ENCODE measurements around the gene DTNB.

The DTNB gene

DNA sequence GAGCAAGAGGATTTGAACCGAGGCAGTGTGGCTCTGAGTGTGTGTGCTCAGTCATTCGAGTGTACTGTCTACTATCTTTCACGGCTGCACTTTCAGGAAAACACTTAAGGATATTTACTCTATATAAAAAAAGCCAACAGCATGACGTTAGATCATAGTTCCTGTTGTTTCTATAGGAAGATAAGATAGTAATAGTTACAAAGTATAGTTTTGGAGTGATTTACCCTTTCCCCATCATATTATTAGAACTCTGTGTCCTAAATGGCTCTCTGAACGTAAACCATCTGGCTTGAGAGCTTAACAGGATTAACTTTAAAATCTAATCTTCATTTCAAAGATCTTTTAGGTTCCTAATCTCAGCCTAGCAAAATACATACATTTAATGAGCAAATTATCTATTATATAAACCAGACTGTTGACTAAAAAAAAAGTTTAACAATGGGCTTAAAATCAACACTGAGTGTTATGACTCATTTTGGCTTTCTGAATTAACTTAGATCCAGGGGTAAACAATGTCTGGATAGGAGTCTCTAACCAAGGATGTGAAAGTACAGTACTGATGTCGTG, 181.3 kb downstream of the DTNB start:
- H3K9me3 ChIP-seq (ENCODE audit: insufficient read depth, low read depth, low read length), result no peaks in the 10 kb centered on the region
- H3K4me3 ChIP-seq (ENCODE audit: low read length), result no peak overlapping the region
- no peak overlapping the region for H3K27ac ChIP-seq (ENCODE audit: low read length)
- no peaks in the 10 kb centered on the region for H3K27me3 ChIP-seq (ENCODE audit: insufficient read depth, low read length)
- no peak overlapping the region for H3K9ac ChIP-seq (ENCODE audit: low read depth, low read length)
- H3K4me1 ChIP-seq (ENCODE audit: insufficient read depth, low read length), result 0 out of 2 replicates have a peak, but pooled peaks cover 2% of the 10 kb centered on the region
- H3K36me3 ChIP-seq (ENCODE audit: insufficient read depth, low read depth, low read length), result no peaks in the 10 kb centered on the region

DNA sequence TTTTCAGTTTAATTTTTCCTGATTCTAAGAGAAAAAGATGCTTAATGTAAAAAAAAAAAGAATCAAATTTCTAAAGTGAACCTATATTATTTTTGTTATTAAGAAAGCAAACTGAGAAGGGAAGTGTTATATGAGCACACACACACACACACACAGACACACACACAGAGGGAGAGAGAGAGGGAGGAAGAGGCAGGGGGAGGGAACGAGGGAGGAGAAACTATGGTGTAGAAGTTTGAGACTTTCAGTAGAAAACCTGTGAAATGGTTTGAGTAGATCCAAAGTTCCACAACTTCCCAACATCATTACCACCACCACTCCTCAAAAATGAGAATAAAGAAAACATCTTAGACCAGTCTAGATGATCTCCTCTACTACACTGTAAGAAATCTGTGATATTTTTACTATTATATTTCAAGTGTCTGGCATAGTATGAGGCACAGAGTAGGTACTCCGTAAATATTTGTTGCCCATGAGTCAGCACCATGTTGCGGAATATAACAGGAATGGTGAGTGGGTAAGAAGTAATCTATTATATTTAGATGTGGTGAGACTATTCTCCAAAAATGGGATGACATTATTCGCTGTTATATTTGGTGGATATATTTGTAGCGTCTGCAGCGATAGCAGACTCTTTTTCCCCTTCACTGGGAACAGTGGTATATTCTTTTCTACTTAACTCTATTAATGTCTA, 182.2 kb downstream of the DTNB start:
- no peaks in the 10 kb centered on the region for H3K36me3 ChIP-seq (ENCODE audit: insufficient read depth, low read depth, low read length)
- H3K27me3 ChIP-seq (ENCODE audit: insufficient read depth, low read length), result no peaks in the 10 kb centered on the region
- H3K9ac ChIP-seq (ENCODE audit: low read depth, low read length), result no peak overlapping the region
- 0 out of 2 replicates have a peak, but pooled peaks cover 2% of the 10 kb centered on the region for H3K4me1 ChIP-seq (ENCODE audit: insufficient read depth, low read length)
- no peak overlapping the region for H3K27ac ChIP-seq (ENCODE audit: low read length)
- H3K4me3 ChIP-seq (ENCODE audit: low read length), result no peak overlapping the region
- H3K9me3 ChIP-seq (ENCODE audit: insufficient read depth, low read depth, low read length), result no peaks in the 10 kb centered on the region

DNA sequence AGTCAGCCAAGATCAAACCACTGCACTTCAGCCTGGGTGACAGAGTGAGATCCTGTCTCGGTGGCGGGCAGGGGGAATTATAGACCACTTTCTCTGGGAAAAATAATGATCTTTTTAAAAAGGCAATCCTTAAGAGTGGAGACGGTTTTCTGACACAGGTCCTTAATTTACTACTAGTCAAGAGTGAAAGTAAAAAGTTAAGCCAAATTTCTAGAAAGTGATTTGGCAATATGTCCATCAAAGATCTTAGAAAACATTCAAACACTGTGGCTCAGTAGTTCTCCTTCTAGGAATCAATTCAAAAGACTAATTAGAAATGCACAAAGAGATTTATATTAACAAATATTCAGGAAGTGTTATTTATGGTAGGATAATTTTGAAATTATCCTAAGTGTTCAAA, 183.2 kb downstream of the DTNB start:
- Histone ChIP-seq H3K9ac (ENCODE audit: low read depth, low read length) (no peak overlapping the region), H3K36me3 (ENCODE audit: insufficient read depth, low read depth, low read length) (no peaks in the 10 kb centered on the region), H3K9me3 (ENCODE audit: insufficient read depth, low read depth, low read length) (no peaks in the 10 kb centered on the region), H3K27ac (ENCODE audit: low read length) (no peak overlapping the region), H3K4me3 (ENCODE audit: low read length) (no peak overlapping the region), H3K27me3 (ENCODE audit: insufficient read depth, low read length) (no peaks in the 10 kb centered on the region), H3K4me1 (ENCODE audit: insufficient read depth, low read length) (0 out of 2 replicates have a peak, but pooled peaks cover 2% of the 10 kb centered on the region)

DNA sequence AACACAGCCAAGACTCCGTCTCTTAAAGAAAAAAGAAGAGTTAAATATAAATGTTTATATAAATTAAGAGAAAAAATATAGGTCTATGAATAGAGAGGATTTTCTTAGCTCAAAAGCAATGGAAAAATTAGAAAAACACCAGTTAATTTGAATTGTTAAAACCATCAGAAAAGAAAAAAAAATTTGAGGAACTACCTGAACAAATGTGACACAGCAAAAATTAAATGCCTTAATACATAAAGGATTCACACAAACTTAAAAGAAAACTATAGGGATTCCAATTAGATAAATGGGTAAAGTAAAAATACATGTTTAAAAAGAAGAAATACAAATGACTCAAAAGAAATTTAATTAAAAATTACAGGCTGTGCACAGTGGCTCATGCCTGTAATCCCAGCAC, 183.7 kb downstream of the DTNB start:
- Histone ChIP-seq H3K9me3 (ENCODE audit: insufficient read depth, low read depth, low read length) (no peaks in the 10 kb centered on the region), H3K27me3 (ENCODE audit: insufficient read depth, low read length) (no peaks in the 10 kb centered on the region), H3K27ac (ENCODE audit: low read length) (no peak overlapping the region), H3K4me3 (ENCODE audit: low read length) (no peak overlapping the region), H3K9ac (ENCODE audit: low read depth, low read length) (no peak overlapping the region), H3K4me1 (ENCODE audit: insufficient read depth, low read length) (0 out of 2 replicates have a peak, but pooled peaks cover 2% of the 10 kb centered on the region), H3K36me3 (ENCODE audit: insufficient read depth, low read depth, low read length) (no peaks in the 10 kb centered on the region)

DNA sequence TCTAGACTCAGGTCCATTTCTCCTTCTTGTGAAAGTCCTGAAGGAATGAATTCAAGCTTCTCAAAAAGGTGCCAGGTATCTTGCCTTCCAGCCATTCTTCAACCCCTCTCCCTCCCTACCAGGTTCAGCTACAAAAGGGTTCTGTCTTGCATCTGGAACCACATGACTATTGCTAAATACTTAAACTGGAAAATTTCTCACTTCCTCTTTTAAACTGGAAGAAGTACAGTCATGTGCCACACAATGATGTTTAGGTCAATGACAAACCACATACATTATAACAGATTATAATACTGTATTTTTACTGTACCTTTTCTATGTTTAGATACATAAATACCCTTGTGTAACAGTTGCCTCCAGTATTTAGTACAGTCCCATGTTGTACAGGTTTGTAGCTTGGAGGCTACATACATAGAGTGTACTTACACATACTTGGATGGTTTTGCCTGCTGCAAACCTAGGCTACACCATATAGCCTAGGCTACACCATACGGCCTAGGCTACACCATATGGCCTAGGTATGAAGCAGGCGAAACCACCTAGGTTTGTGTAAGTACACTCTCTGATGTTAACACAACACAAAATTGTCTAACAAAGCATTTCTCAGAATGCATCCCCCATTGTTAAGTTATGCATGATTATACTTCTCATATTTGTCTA, 189.6 kb downstream of the DTNB start:
- no peak overlapping the region for H3K4me3 ChIP-seq (ENCODE audit: low read length)
- H3K4me1 ChIP-seq (ENCODE audit: insufficient read depth, low read length), result no peaks in the 10 kb centered on the region
- H3K9ac ChIP-seq (ENCODE audit: low read depth, low read length), result no peak overlapping the region
- H3K27ac ChIP-seq (ENCODE audit: low read length), result no peak overlapping the region
- no peaks in the 10 kb centered on the region for H3K9me3 ChIP-seq (ENCODE audit: insufficient read depth, low read depth, low read length)
- H3K36me3 ChIP-seq (ENCODE audit: insufficient read depth, low read depth, low read length), result 0 out of 2 replicates have a peak, but pooled peaks cover 3% of the 10 kb centered on the region
- H3K27me3 ChIP-seq (ENCODE audit: insufficient read depth, low read length), result no peaks in the 10 kb centered on the region

DNA sequence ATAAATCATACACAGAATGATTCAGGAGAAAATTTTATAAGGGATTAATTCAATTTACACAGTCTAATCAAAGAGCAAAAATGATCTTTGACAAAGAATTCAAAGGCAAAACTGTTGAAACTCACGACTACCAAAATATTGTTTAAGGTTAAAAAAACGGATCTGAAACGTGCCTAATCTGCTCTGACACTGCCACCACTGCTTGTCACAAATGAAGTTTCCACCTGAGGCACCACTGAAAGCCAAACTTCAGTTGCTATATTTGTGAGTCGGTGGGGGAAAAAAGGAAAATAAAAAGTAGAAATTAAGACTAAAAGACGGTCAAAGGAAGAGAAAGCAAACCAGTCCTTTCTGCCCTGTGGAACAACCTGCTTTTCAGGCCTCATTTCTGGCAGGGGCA, 191.0 kb downstream of the DTNB start:
- H3K27ac ChIP-seq (ENCODE audit: low read length), result no peak overlapping the region

DNA sequence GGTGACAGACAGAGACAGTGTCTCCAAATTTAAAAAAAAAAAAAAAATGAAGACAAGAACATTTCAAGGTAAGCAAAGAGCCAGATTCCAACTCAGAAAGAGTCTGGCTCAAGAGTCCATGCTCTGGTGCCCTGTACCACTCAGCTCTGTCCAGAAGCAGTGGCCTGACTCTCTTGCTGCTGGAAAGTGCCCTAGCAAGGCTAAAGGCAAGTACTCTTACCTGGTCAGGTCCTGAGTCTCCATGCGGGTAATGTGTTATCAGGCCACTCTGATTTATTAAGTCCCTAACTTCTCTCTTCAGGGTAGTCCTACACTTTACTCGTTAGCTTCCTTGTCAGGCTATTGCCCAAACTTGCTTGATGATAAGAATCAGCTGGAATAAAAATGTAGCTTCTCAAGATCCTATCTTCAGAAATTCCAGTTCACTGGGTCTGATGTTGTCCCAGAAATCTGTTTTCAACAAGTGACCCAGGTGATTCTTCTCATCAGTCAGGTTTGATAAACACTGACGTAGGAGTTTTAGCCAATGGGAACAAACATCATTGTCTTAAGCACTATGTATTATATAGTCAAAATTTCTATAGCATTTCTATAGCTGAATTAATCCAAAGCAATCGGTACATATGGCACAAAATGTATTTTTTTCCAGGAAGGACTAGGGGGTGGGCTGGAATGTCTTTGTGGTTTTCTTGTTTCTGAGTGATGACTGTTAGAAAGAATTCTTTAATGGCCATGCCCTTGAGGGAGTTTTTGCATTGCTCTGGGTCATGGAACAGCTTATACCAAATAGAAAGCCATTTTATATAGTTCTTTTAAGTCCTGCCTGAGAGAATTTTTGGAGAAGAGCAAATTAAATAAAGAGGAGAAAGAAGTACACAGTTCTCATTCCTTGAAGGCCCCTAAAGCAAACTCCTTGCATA, 191.7 kb downstream of the DTNB start:
- H3K9ac ChIP-seq (ENCODE audit: low read depth, low read length), result no peak overlapping the region
- H3K27me3 ChIP-seq (ENCODE audit: insufficient read depth, low read length), result no peaks in the 10 kb centered on the region
- H3K36me3 ChIP-seq (ENCODE audit: insufficient read depth, low read depth, low read length), result peaks cover 6% of the 10 kb centered on the region; the same call in 1 of the 2 replicates
- H3K4me1 ChIP-seq (ENCODE audit: insufficient read depth, low read length), result no peaks in the 10 kb centered on the region
- H3K27ac ChIP-seq (ENCODE audit: low read length), result no peak overlapping the region
- no peak overlapping the region for H3K4me3 ChIP-seq (ENCODE audit: low read length)
- H3K9me3 ChIP-seq (ENCODE audit: insufficient read depth, low read depth, low read length), result no peaks in the 10 kb centered on the region; the same call in 1 of the 2 replicates

More for the DNA sequence above, 191.0 kb downstream of the DTNB start:
- Histone ChIP-seq H3K9me3 (ENCODE audit: insufficient read depth, low read depth, low read length) (no peaks in the 10 kb centered on the region), H3K4me3 (ENCODE audit: low read length) (no peak overlapping the region), H3K27me3 (ENCODE audit: insufficient read depth, low read length) (no peaks in the 10 kb centered on the region), H3K9ac (ENCODE audit: low read depth, low read length) (no peak overlapping the region), H3K36me3 (ENCODE audit: insufficient read depth, low read depth, low read length) (peaks cover 6% of the 10 kb centered on the region; the same call in 1 of the 2 replicates), H3K4me1 (ENCODE audit: insufficient read depth, low read length) (no peaks in the 10 kb centered on the region)

DNA sequence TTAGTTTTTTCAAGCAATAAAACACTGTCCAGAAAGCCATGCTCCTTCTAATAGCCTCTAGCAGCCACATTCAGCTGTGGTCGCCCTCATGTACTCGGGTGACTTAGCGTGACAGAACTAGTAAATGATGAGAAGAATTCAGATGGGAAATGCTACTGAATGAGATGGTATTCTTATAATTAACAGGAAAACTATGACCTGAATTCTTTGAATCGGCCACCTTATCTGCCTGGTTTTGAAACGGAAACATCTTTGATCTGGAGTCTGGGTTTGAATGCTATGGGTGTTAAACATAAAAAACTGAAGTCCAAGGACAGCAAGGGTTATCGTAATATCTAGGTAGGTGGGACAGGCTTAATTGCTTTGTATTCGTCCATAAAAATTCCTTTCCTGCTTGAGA, 192.8 kb downstream of the DTNB start:
- no peaks in the 10 kb centered on the region for H3K4me1 ChIP-seq (ENCODE audit: insufficient read depth, low read length)
- peaks cover 9% of the 10 kb centered on the region; the same call in 1 of the 2 replicates for H3K36me3 ChIP-seq (ENCODE audit: insufficient read depth, low read depth, low read length)
- no peak overlapping the region for H3K9ac ChIP-seq (ENCODE audit: low read depth, low read length)
- peaks cover under 1% of the 10 kb centered on the region; the same call in 1 of the 2 replicates for H3K9me3 ChIP-seq (ENCODE audit: insufficient read depth, low read depth, low read length)
- no peak overlapping the region for H3K4me3 ChIP-seq (ENCODE audit: low read length)
- H3K27me3 ChIP-seq (ENCODE audit: insufficient read depth, low read length), result no peaks in the 10 kb centered on the region
- H3K27ac ChIP-seq (ENCODE audit: low read length), result no peak overlapping the region

DNA sequence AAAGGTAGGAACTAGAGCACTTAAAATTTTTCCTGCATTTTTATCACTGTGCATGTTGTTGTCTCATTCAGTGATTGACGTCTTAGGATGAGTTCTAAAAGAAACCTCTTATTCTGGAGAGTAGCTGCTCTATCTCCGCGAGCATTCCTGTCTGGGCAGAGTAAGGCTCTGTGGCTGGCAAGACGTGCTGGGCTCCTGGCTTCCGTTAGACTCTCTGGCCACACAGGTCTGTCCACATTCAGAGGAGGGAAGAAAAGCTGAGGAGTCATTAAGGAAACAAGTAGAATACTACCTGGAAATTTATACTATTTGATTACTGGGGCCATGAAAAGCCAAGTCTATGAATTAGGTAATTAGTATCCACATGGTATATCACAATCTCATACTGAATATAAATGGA, 193.6 kb downstream of the DTNB start:
- Histone ChIP-seq H3K9me3 (ENCODE audit: insufficient read depth, low read depth, low read length) (peaks cover 3% of the 10 kb centered on the region; the same call in 1 of the 2 replicates), H3K27ac (ENCODE audit: low read length) (no peak overlapping the region), H3K4me3 (ENCODE audit: low read length) (no peak overlapping the region), H3K36me3 (ENCODE audit: insufficient read depth, low read depth, low read length) (peaks cover 13% of the 10 kb centered on the region; the same call in 1 of the 2 replicates), H3K9ac (ENCODE audit: low read depth, low read length) (no peak overlapping the region), H3K4me1 (ENCODE audit: insufficient read depth, low read length) (no peaks in the 10 kb centered on the region), H3K27me3 (ENCODE audit: insufficient read depth, low read length) (no peaks in the 10 kb centered on the region)

DNA sequence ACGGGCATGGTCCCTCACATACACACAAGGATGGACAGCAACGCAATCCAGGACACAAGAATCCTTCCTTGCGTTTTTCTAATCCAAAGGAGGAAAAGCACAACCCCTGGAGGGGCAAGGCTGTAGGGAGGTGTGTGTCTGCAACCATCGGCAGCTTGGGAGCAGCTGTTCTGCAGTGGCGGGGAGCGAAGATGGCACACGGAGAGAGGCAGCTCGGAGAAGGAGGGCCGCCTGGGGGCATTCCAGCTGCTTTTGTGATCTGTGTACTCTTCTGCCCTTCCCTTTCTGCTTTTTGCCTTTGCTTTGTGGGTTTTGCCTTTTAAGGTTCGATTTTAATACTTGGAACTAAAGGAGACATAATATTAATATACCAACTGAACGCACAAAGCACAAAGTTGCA, 194.6 kb downstream of the DTNB start:
- H3K4me3 ChIP-seq (ENCODE audit: low read length), result no peak overlapping the region
- H3K4me1 ChIP-seq (ENCODE audit: insufficient read depth, low read length), result no peaks in the 10 kb centered on the region
- H3K9ac ChIP-seq (ENCODE audit: low read depth, low read length), result no peak overlapping the region
- H3K36me3 ChIP-seq (ENCODE audit: insufficient read depth, low read depth, low read length), result peaks cover 13% of the 10 kb centered on the region; the same call in 1 of the 2 replicates
- no peaks in the 10 kb centered on the region for H3K27me3 ChIP-seq (ENCODE audit: insufficient read depth, low read length)
- no peak overlapping the region for H3K27ac ChIP-seq (ENCODE audit: low read length)
- peaks cover 3% of the 10 kb centered on the region; the same call in 1 of the 2 replicates for H3K9me3 ChIP-seq (ENCODE audit: insufficient read depth, low read depth, low read length)

DNA sequence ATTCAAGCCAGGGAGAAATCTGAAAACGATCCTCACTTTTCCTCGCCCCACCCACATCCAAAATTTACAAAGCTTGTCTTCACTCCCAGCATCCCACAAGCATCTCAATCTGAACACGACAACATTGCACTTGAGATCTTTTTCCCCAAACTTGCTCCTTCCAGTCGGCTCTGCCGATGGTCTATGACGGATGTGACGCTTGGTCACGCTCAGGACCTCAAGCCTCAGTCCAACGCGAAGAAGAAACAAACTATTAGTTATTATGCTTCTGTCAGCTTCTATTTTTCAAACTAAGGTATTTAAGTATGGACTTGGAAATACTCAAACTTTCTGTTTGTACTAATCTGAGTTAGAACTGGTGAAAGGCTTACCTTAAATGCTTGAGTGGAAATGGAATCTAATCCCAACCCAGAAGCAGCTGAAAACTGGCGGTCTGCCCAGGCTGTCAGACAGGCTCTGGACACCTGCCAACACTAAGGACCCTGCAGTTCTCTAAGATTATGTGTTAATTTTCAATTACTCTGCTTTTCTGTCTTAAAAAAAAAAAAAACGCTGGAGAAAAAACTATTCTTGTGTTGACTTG, 199.5 kb downstream of the DTNB start:
- H3K4me3 ChIP-seq (ENCODE audit: low read length), result no peak overlapping the region
- H3K36me3 ChIP-seq (ENCODE audit: insufficient read depth, low read depth, low read length), result peaks cover 10% of the 10 kb centered on the region; the same call in 1 of the 2 replicates
- no peaks in the 10 kb centered on the region for H3K4me1 ChIP-seq (ENCODE audit: insufficient read depth, low read length)
- no peaks in the 10 kb centered on the region for H3K27me3 ChIP-seq (ENCODE audit: insufficient read depth, low read length)
- H3K27ac ChIP-seq (ENCODE audit: low read length), result no peak overlapping the region
- peaks cover 3% of the 10 kb centered on the region; the same call in 1 of the 2 replicates for H3K9me3 ChIP-seq (ENCODE audit: insufficient read depth, low read depth, low read length)
- no peak overlapping the region for H3K9ac ChIP-seq (ENCODE audit: low read depth, low read length)

Measured in iPS-20b (cell line).